GM19455 (cell line): ENCODE measurements around the gene FLG.
"Not testable (repeated sequence)": the region's sequence is repeated elsewhere in the genome, so short reads cannot be mapped to it uniquely, and the experiment has no call there.

Experiments
- ATAC-seq: cut with Tn5 transposase; IDR thresholded peaks from one replicate; pipeline ENCODE4 v1.9.1; 2021; ENCODE audit not compliant: unreplicated experiment

Gene FLG

GRCh38 chr1:152325111-152325510, at the start of gene FLG:
TSS of gene FLG (minus strand) at chr1:152325239. CDS start at chr1:152315456, 9,783 bp downstream.
- no peak for ATAC-seq

- no peak for ATAC-seq
Measured at GRCh38 chr1:152374451-152374850, 49.4 kb upstream of the FLG start.

GRCh38 chr1:152372672-152373071, 47.6 kb upstream of the FLG start:
- no peak for ATAC-seq

GRCh38 chr1:152367436-152367835, 42.4 kb upstream of the FLG start:
- no peak for ATAC-seq

GRCh38 chr1:152359906-152360305, 34.9 kb upstream of the FLG start, which contains the start of gene FLG2:
TSS of gene FLG2 (minus strand) at chr1:152360006. CDS start at chr1:152358884, 1,122 bp downstream.
- no peak for ATAC-seq

GRCh38 chr1:152356736-152357135, 31.7 kb upstream of the FLG start:
- no peak for ATAC-seq

GRCh38 chr1:152349611-152350010, 24.6 kb upstream of the FLG start:
- ATAC-seq = no peak

GRCh38 chr1:152348447-152348846, 23.4 kb upstream of the FLG start:
- no peak for ATAC-seq

GRCh38 chr1:152347116-152347728, 22.2 kb upstream of the FLG start:
- ATAC-seq = no peak

GRCh38 chr1:152344438-152344837, 19.4 kb upstream of the FLG start:
- no peak for ATAC-seq

GRCh38 chr1:152343006-152343405, 18.0 kb upstream of the FLG start:
- ATAC-seq = no peak

- no peak for ATAC-seq
Measured at GRCh38 chr1:152335399-152335798, 10.4 kb upstream of the FLG start.

- no peak for ATAC-seq
Measured at GRCh38 chr1:152328801-152329391, 3.9 kb upstream of the FLG start.

- no peak for ATAC-seq
Measured at GRCh38 chr1:152313970-152314369, 11.1 kb downstream of the FLG start.

GRCh38 chr1:152313319-152313801, 11.7 kb downstream of the FLG start:
- no peak for ATAC-seq

GRCh38 chr1:152312169-152312568, 12.9 kb downstream of the FLG start:
- not testable (repeated sequence) for ATAC-seq

- no peak for ATAC-seq
Measured at GRCh38 chr1:152309955-152310354, 15.1 kb downstream of the FLG start.

- ATAC-seq = not testable (repeated sequence)
Measured at GRCh38 chr1:152309320-152309901, 15.6 kb downstream of the FLG start.

GRCh38 chr1:152308758-152309157, 16.3 kb downstream of the FLG start:
- ATAC-seq = not testable (repeated sequence)

GRCh38 chr1:152307970-152308369, 17.1 kb downstream of the FLG start:
- ATAC-seq = not testable (repeated sequence)

GRCh38 chr1:152306123-152306522, 18.9 kb downstream of the FLG start:
- not testable (repeated sequence) for ATAC-seq

- ATAC-seq = not testable (repeated sequence)
Measured at GRCh38 chr1:152304773-152305172, 20.3 kb downstream of the FLG start.
